ENCODE results near the gene ATP6V0B.

DNA sequence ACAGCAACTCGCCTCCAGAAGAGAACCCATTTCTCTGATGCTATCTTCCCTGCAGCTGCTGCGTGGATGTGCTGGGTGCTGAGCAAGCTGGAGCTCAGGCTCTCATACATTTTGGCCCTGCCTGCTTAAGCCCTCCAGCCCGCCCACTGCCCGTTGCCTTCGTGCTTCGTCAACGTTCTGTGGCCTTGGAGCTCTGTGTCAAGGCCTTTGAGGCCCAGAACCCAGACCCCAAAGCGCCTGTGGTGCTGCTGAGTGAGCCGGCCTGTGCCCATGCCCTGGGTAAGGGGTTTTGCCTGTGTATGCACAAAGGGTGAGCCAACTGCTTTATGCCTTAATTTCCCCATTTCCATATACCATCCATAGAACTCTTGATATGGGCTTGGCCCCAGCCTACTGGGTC lies 3.8 kb upstream of the ATP6V0B start:
- no peak for TF ChIP-seq HDAC6 (IDR thresholded peaks at IDR 0.05; ENCODE audit: low read depth, low read length)
- TF ChIP-seq CTCF (IDR thresholded peaks at IDR 0.05 in 2 of 3, conservative IDR thresholded peaks at IDR 0.05 in 1 of 3; ENCODE audit: insufficient read depth in 2 of 3, low read depth in 1 of 3, low read length in 3 of 3), result no peak
- no peak for TF ChIP-seq ZFP91 (CRISPR knock-in tag; IDR thresholded peaks at IDR 0.05)
- no peak for TF ChIP-seq SMARCE1 (IDR thresholded peaks at IDR 0.05)
- no peak for TF ChIP-seq HNRNPLL (IDR thresholded peaks at IDR 0.05; ENCODE audit: low read depth, low read length, poor library complexity, severe bottlenecking)
- TF ChIP-seq EGR1 (conservative IDR thresholded peaks at IDR 0.05), result no peak
- TF ChIP-seq, protein P1, sequence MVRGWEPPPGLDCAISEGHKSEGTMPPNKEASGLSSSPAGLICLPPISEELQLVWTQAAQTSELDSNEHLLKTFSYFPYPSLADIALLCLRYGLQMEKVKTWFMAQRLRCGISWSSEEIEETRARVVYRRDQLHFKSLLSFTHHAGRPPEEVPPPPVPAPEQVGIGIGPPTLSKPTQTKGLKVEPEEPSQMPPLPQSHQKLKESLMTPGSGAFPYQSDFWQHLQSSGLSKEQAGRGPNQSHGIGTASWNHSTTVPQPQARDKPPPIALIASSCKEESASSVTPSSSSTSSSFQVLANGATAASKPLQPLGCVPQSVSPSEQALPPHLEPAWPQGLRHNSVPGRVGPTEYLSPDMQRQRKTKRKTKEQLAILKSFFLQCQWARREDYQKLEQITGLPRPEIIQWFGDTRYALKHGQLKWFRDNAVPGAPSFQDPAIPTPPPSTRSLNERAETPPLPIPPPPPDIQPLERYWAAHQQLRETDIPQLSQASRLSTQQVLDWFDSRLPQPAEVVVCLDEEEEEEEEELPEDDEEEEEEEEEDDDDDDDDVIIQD (CRISPR knock-in tag; IDR thresholded peaks at IDR 0.05), result no peak
- TF ChIP-seq CBX2 (IDR thresholded peaks at IDR 0.05; ENCODE audit: insufficient read depth, low read length, poor library complexity, severe bottlenecking), result no peak
- no peak for TF ChIP-seq GTF2F1 (IDR thresholded peaks at IDR 0.05; ENCODE audit: low read depth, low read length)
- TF ChIP-seq STAG1 (CRISPR knock-in tag; IDR thresholded peaks at IDR 0.05; ENCODE audit: borderline replicate concordance), result no peak
- TF ChIP-seq POLR2G (IDR thresholded peaks at IDR 0.05; ENCODE audit: low read depth, low read length), result no peak
- no peak for TF ChIP-seq CHD4 (IDR thresholded peaks at IDR 0.05; ENCODE audit: insufficient read depth, insufficient replicate concordance, low read depth, low read length, poor library complexity, severe bottlenecking)

Data from K562 (cell line).